Measurements from ENCODE around the gene COL24A1. TPM values are rescaled to one million over a fixed set of nuclear protein-coding genes. Genes with fewer than 3 reads are reported as not detected.

The COL24A1 gene
- total and polyA plus RNA-seq, 2 donors (not counting 3 experiments of a cell fraction or from before 2014, with no cell fraction given) = 0.03 TPM; not detected in 1

DNA sequence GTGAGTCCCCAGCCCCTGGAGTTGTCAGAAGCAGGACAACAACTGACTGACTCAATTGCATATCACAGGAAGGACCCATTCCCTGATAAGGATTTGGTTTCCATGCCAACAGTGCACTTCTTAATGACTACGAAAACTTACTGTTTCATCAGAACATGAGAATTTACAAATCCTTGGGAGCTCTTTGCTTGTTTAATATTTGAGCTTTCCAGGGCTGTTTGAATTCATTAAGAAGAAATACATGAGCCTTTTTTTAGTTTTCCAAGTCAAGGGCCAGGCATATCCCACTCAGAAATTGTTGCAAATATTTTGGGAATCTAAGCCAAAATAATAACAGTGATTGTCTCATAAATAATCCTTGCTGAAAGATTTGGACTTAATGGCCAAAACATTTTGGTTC lies 27.2 kb upstream of the COL24A1 start:
- no peaks in the 10 kb centered on the region for H3K9me3 ChIP-seq (replicated peaks; ENCODE audit: control insufficient read depth, insufficient read depth, low read length)
- no peaks in the 10 kb centered on the region for H3K4me1 ChIP-seq (ENCODE audit: control insufficient read depth, extremely low read depth, insufficient read depth, low read length)
- peak; percentile 22 for DNase-seq (ENCODE audit: low read depth, low spot score)
- ChIA-PET CTCF (no interaction called here), POLR2A (interaction anchor here (0.5 kb wide), 1 partner anchor 1062 kb away, joined by 3 read pairs; no protein-coding TSS in a partner anchor)
- H3K4me3 ChIP-seq (replicated peaks in 1 of 3; ENCODE audit: insufficient read depth in 1 of 3, low read depth in 1 of 3, low read length in 3 of 3) = no peak overlapping the region
- intact Hi-C loops (cut with micrococcal nuclease) = no loop called here
- H3K36me3 ChIP-seq (ENCODE audit: control insufficient read depth in 2 of 2, extremely low read depth in 1 of 2, insufficient read depth in 2 of 2, low read length in 2 of 2) = no peaks in the 10 kb centered on the region
- FAIRE-seq = no peak
- BruUV-seq (replicated peaks) = no TSS peak
- no peak overlapping the region for H2AFZ ChIP-seq (ENCODE audit: low read depth, low read length)
- H3K4me2 ChIP-seq (ENCODE audit: insufficient read depth, low read length) = no peak overlapping the region
- no peaks in the 10 kb centered on the region for H3K79me2 ChIP-seq (ENCODE audit: control insufficient read depth, insufficient read depth, low read length)
- H3K9me1 ChIP-seq (replicated peaks; ENCODE audit: control insufficient read depth, extremely low read depth, insufficient read depth, low read length) = no peaks in the 10 kb centered on the region
- H4K20me1 ChIP-seq (replicated peaks; ENCODE audit: control insufficient read depth, extremely low read depth, insufficient read depth, low read length) = no peaks in the 10 kb centered on the region
- peaks cover 1 to 10% of the 10 kb centered on the region in 2 experiments for H3K27me3 ChIP-seq (ENCODE audit: control insufficient read depth in 2 of 2, insufficient read depth in 2 of 2, low read length in 2 of 2)
- H3K27ac ChIP-seq (ENCODE audit: insufficient read depth, low read depth, low read length) = no peak overlapping the region
- no peak for TF ChIP-seq EZH2 (IDR thresholded peaks at IDR 0.05; ENCODE audit: borderline replicate concordance, low read depth, low read length, severe bottlenecking)
- no peak for TF ChIP-seq JUN (IDR thresholded peaks at IDR 0.05; ENCODE audit: borderline replicate concordance, insufficient read depth, insufficient read length, low read depth)
- TF ChIP-seq GATA2 (IDR thresholded peaks at IDR 0.05; ENCODE audit: insufficient read depth, insufficient read length, low read depth, low read length) = peak; percentile 76
- TF ChIP-seq, protein P1, sequence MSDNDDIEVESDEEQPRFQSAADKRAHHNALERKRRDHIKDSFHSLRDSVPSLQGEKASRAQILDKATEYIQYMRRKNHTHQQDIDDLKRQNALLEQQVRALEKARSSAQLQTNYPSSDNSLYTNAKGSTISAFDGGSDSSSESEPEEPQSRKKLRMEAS (IDR thresholded peaks at IDR 0.05; ENCODE audit: insufficient read depth, insufficient read length) = no peak
- peak; percentile 10 for TF ChIP-seq FOS (IDR thresholded peaks at IDR 0.05; ENCODE audit: borderline replicate concordance, insufficient read depth, low read length)
- no peak for TF ChIP-seq POLR2A (IDR thresholded peaks at IDR 0.05; ENCODE audit: low read depth, low read length)
- no peak for TF ChIP-seq CTCF (IDR thresholded peaks at IDR 0.05; ENCODE audit: extremely low read depth in 1 of 2, insufficient read depth in 1 of 2, low read depth in 1 of 2, low read length in 2 of 2)
- TF ChIP-seq POLR2AphosphoS5 (IDR thresholded peaks at IDR 0.05; ENCODE audit: insufficient read depth, low read depth, low read length) = no peak
- no peak for TF ChIP-seq MYC (IDR thresholded peaks at IDR 0.05; ENCODE audit: low read depth, low read length)
- H3K9ac ChIP-seq (replicated peaks; ENCODE audit: extremely low read depth, insufficient read depth, low read length) = no peak overlapping the region
- dilution Hi-C loops (cut with MboI; ENCODE audit: extremely low pct_ligation_motif_present, low sequenced_read_pairs) = no loop called here

All from endothelial cell of umbilical vein (primary cell).